GM12801 (cell line): ENCODE results near the gene LEFTY1.

Experiments
- CTCF ChIP-seq: IDR thresholded peaks from one replicate; pipeline ENCODE4 v1.5.1; 2011; ENCODE audit warnings: control low read depth; ENCODE audit not compliant: insufficient read length; ENCODE audit errors: extremely low read depth

Gene LEFTY1

DNA sequence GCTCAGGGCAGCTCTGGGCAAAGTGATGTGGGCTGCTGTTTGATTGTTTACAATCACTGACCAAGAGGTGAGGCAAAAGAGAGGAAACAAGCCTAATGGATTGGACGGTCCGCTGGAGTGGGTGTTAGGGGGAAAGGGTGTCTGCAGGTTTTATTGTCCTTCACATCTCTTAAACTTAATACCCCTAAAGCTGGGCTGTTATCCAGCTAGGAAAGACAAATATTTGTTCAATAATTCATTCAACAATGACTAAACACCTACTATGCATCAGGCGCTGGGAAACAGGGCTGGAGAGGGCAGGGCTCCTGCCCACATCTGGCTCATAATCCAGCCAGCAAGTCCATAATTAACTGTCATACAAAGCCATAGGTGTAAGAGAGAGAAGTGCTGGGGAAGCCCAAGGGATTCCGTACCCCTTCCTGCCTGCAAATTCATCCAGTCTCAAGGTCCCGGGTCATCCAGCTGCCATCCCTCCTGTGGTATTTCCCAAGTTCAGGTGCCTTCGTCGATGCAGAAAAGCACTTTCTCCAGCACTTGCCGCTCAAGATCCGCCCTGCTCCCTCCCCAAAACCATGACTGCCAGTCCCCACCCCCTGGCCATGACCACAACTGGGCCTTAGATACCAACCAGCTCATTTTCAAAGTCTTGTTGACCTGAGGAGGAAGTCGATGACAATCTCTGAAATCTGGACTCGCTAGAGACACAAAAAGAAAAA lies 17.4 kb downstream of the LEFTY1 start:
- TF ChIP-seq CTCF, result no peak

DNA sequence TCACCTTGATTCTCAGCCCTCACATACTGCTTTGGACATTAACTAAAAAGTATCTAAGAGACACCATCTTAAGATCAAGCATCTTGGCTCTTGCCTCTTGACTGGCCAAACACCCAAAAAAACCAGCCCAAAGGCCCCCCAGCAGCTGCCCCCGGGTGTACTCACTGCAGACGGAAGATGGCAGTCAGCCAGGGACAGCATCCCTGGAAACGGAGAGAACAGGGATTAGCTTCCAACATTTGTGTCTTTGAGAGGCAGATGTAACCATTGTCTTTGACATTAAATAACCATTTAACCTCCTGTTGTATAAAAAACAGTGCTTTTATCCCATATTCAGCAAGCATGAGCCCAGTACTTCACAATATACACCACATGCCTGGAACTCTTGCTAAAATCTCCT lies 18.0 kb downstream of the LEFTY1 start:
- TF ChIP-seq CTCF, result no peak

DNA sequence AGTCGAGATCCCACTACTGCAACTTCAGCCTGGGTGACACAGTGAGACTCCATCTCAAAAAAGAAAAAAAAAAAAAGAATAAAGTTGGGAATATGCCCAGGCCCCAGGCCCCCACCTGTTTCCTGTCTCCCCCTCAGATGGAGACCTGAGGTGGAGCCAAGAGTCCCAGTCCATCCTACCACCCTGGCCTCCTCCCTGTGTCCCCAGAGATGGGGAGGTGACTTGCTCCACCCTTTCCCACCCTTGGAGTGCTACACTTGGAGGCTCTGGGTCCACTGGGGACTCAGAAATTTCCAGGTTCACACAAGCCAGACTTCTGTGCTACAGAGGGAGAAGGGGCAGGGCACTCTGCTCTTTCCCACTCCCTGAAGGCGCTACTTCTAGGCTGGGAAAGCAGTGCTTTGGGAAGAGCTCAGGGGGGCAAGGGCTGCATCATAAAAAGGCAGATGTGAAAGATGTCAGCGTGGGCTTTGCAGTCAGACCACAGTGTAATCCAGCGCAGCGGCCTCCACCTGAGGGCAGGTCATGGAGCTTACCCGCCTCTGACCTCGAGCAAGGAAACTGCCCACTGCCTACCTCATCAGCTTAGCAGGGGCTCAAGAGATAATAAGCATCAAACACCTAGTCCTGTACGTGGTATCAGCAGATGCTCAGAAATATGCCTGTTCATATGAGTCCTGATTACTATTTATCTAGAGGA lies 20.2 kb downstream of the LEFTY1 start:
- TF ChIP-seq CTCF, result no peak

GRCh38 chr1:225866981-225867380 lies 22.0 kb downstream of the LEFTY1 start:
- TF ChIP-seq CTCF, result no peak

- TF ChIP-seq CTCF, result no peak
These were observed 22.7 kb downstream of the LEFTY1 start for GRCh38 chr1:225866061-225866837.

- no peak for TF ChIP-seq CTCF
These were observed 23.4 kb downstream of the LEFTY1 start for GRCh38 chr1:225865514-225865913.

GRCh38 chr1:225863167-225863566 lies 25.8 kb downstream of the LEFTY1 start:
- no peak for TF ChIP-seq CTCF
